DMS153 treated with DMSO at 0.1 percent for 48 hours (cell line): ENCODE data around the gene PRR23E.

Experiments
- DNase-seq: peaks from one replicate; lab custom pipeline; 2025; ENCODE audit not compliant: unreplicated experiment; lab: John Stamatoyannopoulos, UW

The PRR23E gene

DNA sequence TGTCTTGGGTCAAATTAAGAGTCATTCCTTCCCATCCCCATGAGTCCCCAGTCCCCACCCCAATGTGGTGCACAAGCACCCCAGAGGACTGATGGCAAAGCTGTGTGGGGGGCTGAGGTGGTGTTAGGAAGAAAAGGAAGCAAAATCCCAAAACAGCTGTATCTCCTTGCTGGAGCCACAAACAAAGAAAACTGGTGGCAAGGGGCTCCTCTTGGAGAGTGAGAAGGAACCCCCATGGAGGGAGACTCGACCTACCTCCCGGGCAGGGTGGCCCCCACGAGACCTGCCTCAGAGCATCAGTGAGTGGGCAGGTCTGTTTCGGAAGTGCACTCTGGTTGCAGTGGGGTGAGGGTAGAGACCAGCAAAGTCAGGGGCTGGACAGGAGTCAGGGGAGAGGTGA is 29.2 kb downstream of the PRR23E start:
- DNase-seq = no peak

DNA sequence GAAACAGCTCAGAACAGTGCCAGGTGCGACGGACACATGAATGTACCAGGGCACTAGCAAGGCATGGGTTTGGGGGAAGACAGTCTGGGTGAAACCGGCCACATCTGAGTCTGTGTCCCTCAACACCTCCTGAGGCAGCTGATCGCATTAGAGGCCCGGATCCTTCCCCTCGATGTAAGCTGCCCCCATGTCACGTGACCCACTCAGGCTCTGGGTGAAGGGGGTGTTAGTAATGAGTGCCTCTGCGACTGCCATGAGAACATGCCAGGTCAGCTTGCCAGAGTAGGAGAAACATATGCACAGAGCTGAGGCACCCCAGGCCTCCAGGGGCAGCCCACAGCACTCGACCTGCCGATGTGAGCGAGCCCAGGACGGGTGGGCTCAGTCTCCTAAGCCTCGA is 29.7 kb downstream of the PRR23E start:
- no peak for DNase-seq

DNA sequence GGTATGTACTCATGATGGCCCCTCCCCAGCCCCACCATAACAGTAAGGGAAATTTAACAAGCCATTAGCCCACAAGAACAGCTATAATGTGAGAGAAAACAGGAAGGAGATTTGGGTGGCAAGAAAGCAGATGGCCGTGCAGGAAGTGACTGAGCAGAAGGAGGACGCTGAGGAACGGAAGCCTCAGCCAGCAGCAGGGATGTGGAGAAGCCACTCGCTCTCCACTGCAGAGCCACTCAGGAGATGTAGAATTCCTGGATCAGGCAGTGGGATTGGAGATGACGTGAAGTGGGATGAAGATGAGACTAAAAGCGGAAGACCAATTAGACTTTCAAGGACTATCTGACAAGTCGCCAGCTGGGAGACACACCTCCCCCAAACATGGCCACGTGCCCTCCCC is 31.2 kb downstream of the PRR23E start:
- no peak for DNase-seq

DNA sequence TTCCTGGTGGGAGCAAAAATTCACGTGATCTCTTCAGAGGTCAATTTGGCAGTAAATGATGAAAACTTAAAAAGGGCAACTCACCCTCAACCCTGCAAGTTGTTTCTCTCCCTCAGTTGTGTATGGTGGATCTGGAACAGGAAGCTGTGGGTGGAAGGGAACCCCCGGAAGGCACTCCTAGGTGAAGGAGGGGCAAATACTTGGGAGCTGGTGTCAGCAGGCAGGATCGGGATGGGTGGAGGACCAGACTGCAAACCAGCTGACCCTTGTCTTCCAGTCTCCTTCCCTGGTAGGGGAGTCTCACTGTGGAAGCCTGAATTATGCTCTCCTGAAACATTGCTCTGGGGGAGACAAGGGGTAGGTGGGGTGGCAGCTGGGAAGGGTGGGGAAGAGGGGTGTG is 33.5 kb downstream of the PRR23E start:
- DNase-seq = no peak

DNA sequence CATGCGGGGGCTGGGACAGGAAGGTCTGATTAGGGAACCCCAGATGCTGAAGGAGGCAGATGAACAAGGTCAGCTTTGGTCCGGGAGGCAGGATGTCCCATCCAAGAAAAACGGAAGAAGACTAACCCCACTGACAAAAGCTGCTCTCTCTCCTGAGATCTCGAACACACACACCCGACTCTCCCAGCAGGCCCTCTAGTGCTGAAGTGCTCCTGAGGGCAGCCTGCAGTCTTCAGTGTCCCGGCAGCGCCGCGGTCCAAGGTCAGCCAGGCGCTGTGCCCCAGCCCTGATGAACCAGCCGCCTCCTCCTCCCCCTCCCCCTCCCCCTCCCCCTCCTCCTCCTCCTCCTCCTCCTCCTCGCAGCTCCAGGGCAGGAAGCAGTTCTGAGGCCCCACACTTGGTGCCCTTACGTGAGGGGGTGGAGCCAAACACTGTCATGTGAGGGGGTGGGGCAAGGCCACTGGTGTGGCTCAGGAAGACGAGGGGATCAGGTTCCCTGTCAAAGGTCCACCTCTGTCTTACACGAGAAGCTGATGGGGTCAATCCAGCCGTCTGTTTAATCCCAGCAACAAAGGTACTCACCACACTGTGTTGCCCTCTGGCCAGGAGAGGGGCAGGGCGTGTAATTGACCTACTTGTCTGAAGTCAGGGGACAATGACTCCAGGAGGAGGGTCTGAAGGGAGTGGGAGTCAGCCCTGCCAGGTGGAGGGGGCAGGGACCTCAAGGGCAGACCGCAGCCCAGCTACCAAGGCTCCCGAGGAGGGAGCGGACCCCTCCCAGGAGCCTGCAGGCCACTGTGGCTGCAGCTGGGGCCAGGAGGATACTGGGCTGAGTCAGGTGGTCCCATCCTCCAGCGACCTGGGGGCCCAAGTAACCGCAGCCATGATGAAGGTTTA is 34.3 kb downstream of the PRR23E start:
- DNase-seq = no peak

DNA sequence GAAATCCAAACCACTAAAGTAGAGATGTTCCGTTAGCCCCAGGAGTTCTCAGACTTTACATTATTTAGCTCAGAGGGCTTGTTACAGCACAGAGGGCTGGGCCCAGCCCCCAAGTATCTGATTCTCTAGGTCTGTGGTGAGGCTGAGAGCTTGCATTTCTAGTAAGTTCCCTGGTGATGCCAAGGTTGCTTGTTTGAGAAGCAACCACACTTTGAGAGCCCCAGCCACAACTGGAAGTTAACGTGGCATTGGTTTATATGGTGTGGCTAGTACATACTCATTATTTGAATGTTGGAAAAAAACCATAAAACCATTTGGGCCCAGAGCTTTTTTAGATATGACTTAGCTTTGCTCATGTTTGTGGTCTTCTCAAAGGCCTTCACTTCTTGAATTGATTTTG is 35.9 kb downstream of the PRR23E start:
- DNase-seq = no peak

DNA sequence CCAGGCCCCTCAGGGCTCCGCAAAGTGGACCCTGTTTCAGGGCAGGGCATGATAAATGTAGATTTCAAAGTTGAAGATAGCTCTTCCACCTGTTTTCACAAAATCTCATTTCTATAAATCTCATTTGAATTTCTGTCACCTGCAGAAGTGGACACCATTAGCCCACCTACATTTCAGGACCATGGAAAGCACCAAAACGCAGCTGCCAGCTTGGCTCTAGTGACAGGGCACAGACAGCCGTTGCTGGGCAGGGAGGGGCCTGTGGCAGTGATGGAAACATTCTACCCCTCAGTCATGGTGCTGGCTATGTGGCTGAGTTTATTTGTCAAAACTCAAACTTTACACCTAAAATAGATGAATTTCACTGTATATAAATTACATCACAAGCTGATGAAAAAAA is 40.4 kb downstream of the PRR23E start:
- DNase-seq = no peak

DNA sequence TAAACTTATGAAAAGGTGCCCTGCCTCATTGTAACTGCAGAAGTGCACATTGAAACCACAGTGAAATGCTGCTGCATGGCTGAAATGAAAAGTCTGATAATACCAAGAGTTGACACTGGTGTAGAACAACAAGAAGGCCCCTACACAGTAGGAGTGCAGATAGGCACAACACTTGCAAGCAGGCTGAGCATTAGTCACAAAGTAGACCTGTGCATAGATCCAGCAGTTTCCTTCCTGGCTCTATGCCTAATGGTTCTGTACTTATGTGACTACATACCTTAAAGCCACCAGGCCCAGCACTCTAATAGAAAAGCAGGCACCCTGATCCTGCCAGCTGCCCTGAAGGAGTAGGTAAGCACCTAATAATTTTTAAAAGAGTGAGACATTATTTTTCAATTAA is 41.8 kb downstream of the PRR23E start:
- DNase-seq = no peak

DNA sequence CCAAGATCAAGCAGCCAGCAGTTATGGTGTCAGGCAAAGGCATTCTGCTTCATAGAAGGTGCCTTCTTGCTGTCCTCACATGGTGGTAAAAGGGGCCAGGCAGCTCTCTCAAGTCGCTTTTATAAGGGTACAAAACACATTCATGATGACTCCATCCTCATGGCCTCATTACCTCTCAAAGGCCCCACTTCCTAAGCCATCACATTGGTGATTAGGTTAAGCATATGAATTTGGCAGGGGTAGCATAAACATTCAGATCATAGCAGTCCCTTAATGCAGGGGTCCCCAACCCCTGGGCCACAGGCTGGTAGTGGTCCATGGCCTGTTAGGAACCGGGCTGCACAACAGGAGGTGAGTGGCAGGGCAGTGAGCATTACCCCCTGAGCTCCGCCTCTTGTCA is 42.8 kb downstream of the PRR23E start:
- DNase-seq = no peak

DNA sequence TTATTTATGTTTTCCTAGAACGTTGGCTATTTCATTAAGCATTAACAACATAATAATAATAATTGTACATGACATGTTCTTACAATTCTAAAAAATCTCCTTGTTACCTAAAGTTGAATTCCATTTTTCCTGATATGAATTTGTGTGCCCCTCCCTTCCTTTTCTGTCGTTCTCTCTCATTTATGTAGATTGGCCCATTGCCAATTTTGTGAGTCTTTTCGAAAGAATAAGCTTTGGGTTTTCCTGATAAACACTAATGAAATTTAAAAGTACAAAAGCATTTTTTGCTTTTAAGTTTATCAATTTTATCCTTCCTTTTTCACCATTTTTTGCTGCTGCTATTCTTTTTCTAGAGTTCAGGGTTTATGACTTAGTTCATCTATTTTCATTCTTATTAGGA is 44.9 kb downstream of the PRR23E start:
- no peak for DNase-seq

DNA sequence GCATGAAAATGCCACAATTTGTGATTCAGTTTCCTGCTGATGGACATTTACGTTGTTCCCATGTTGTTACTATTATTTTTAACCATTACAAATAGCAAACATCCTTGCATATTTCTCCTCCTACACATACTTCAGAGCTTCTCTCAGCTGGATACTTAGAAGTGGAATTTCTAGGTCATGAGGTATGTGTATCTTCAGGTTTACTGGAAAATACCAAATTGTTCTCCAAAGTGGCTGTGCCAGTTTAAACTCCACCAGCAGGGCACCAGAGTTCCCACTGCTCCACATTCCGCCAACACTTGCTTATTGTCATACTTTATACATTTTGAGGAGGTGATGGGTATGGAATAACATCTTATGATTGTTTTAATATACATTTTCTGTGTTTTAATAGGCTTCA is 45.7 kb downstream of the PRR23E start:
- DNase-seq = no peak

DNA sequence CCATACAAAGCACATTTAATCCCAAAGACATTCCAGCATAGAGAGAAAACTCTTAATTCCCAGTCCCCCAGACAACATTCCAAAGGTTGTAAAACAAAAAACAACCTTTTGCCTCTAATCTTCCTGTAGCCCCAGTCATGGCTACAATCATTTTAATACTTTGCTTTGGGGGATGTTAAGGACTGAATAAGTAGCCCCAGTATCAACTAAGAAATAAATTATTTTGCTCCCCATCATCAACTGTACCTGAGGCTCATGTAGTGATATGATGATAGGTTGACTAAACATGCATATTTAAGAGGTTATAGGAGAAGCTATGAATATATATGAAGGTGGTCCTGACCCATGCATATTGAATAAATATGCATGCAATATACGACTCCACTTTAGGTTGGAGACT is 54.4 kb downstream of the PRR23E start:
- no peak for DNase-seq
